ENCODE data around the gene MTX1. TPM values are rescaled to one million over a fixed set of nuclear protein-coding genes. Genes with fewer than 3 reads are reported as not detected.

The MTX1 gene
- total RNA-seq, 1 experiment from 2014 or later: 69.1 TPM

- ATAC-seq (peak; percentile 9), DNase-seq (ENCODE audit: low read depth, low spot score) (no peak)
- BruUV-seq (replicated peaks): TSS peak; percentile 84
- H4K20me1 ChIP-seq (ENCODE audit: insufficient read depth): no peaks in the 10 kb centered on the region
- TF ChIP-seq SP1 (IDR thresholded peaks at IDR 0.05; ENCODE audit: low read depth) (0 out of 2 replicates have a peak, but pooled peaks have one; percentile 5), POLR2AphosphoS5 (IDR thresholded peaks at IDR 0.05; ENCODE audit: low read depth, low read length) (peak; percentile 41; the same call in 1 of the 2 replicates), ELF1 (IDR thresholded peaks at IDR 0.05; ENCODE audit: borderline replicate concordance, low read depth) (no peak)
- peaks cover 22 to 33% of the 10 kb centered on the region in 2 experiments for H3K4me1 ChIP-seq (ENCODE audit: control insufficient read depth in 1 of 2, insufficient read depth in 2 of 2, low read length in 2 of 2)
- peaks cover 16% of the 10 kb centered on the region for H3K79me2 ChIP-seq (ENCODE audit: insufficient read depth, low read length)
- H3K4me2 ChIP-seq (ENCODE audit: low read length): peak overlapping the region; percentile 77
- no peaks in the 10 kb centered on the region for H3K27me3 ChIP-seq (ENCODE audit: insufficient read depth, low read length)
- H3K4me3 ChIP-seq (replicated peaks in 1 of 2; ENCODE audit: low read depth in 1 of 2, low read length in 2 of 2): peak overlapping the region; percentile 89 to 100
- ChIA-PET POLR2A (interaction anchor here (0.7 to 3.0 kb wide), 4 partner anchors 9 to 32 kb away, joined by 3 to 9 read pairs (median 4); a partner anchor contains a TSS), RAD21 (ENCODE audit: low non-redundant PET in 1 of 2, low total read pairs in 2 of 2, uncharacterized antibody in 2 of 2, unreplicated experiment in 2 of 2) (no interaction called here), CTCF (interaction anchor here (1.0 to 4.0 kb wide), 3 partner anchors 16 to 42 kb away, joined by 3 to 13 read pairs (median 8); no protein-coding TSS in a partner anchor)
- intact Hi-C loops (cut with micrococcal nuclease): loop anchor here (2.0 to 5.0 kb wide), 3 partner anchors 17 to 383 kb away; a partner anchor contains a TSS
- no peaks in the 10 kb centered on the region for H3K9me2 ChIP-seq (ENCODE audit: insufficient read depth)
- H2AFZ ChIP-seq (ENCODE audit: low read depth, low read length, poor library complexity, severe bottlenecking): no peak overlapping the region
- peak overlapping the region; percentile 90 for H3K27ac ChIP-seq (ENCODE audit: low read depth, low read length)
- peak overlapping the region; percentile 93 for H3K9ac ChIP-seq (ENCODE audit: low read length)
- peaks cover 0 to 6% of the 10 kb centered on the region in 2 experiments; a peak in 1 of 4 replicates for H3K36me3 ChIP-seq (ENCODE audit: control insufficient read depth in 1 of 2, insufficient read depth in 2 of 2, low read length in 2 of 2)
- H3K9me3 ChIP-seq (ENCODE audit: control insufficient read depth in 1 of 2, insufficient read depth in 1 of 2, low read depth in 1 of 2, low read length in 2 of 2): no peaks in the 10 kb centered on the region
Measured at GRCh38 chr1:155209312-155209721, 822 bp downstream of the MTX1 start.

GRCh38 chr1:155210314-155211104 lies 2.0 kb downstream of the MTX1 start:
- no peaks in the 10 kb centered on the region for H3K9me2 ChIP-seq (ENCODE audit: insufficient read depth)
- H3K4me1 ChIP-seq (ENCODE audit: control insufficient read depth in 1 of 2, insufficient read depth in 2 of 2, low read length in 2 of 2): peaks cover 22 to 33% of the 10 kb centered on the region in 2 experiments
- no peak overlapping the region for H3K27ac ChIP-seq (ENCODE audit: low read depth, low read length)
- DNase-seq (ENCODE audit: low read depth, low spot score) (no peak), ATAC-seq (no peak)
- H3K9me3 ChIP-seq (ENCODE audit: control insufficient read depth in 1 of 2, insufficient read depth in 1 of 2, low read depth in 1 of 2, low read length in 2 of 2): no peaks in the 10 kb centered on the region
- intact Hi-C loops (cut with micrococcal nuclease): no loop called here
- H2AFZ ChIP-seq (ENCODE audit: low read depth, low read length, poor library complexity, severe bottlenecking): no peak overlapping the region
- RAD21 ChIA-PET (ENCODE audit: low non-redundant PET in 1 of 2, low total read pairs in 2 of 2, uncharacterized antibody in 2 of 2, unreplicated experiment in 2 of 2): no interaction called here
- no peaks in the 10 kb centered on the region for H4K20me1 ChIP-seq (ENCODE audit: insufficient read depth)
- peak overlapping the region; percentile 89 to 100; a peak in 3 of 4 replicates for H3K4me3 ChIP-seq (replicated peaks in 1 of 2; ENCODE audit: low read depth in 1 of 2, low read length in 2 of 2)
- peak overlapping the region; percentile 77 for H3K4me2 ChIP-seq (ENCODE audit: low read length)
- CTCF ChIA-PET: interaction anchor here (1.8 kb wide), 1 partner anchor 17 kb away, joined by 8 read pairs; no protein-coding TSS in a partner anchor
- no peaks in the 10 kb centered on the region for H3K27me3 ChIP-seq (ENCODE audit: insufficient read depth, low read length)
- no TSS peak for BruUV-seq (replicated peaks)
- H3K36me3 ChIP-seq (ENCODE audit: control insufficient read depth in 1 of 2, insufficient read depth in 2 of 2, low read length in 2 of 2): peaks cover 0 to 6% of the 10 kb centered on the region in 2 experiments; a peak in 1 of 4 replicates
- H3K79me2 ChIP-seq (ENCODE audit: insufficient read depth, low read length): peaks cover 16% of the 10 kb centered on the region
- peak overlapping the region; percentile 93 for H3K9ac ChIP-seq (ENCODE audit: low read length)
- POLR2A ChIA-PET: no interaction called here
- TF ChIP-seq EZH2 (IDR thresholded peaks at IDR 0.05): no peak
- no peak for TF ChIP-seq POLR2A (IDR thresholded peaks at IDR 0.05; ENCODE audit: borderline replicate concordance, extremely low read depth, insufficient read depth, insufficient read length)
- TF ChIP-seq ZFX (IDR thresholded peaks at IDR 0.05): no peak
- TF ChIP-seq SRF (IDR thresholded peaks at IDR 0.05; ENCODE audit: low read depth): no peak
- TF ChIP-seq SIN3A (IDR thresholded peaks at IDR 0.05; ENCODE audit: low read depth): no peak
- no peak for TF ChIP-seq FOSL1 (IDR thresholded peaks at IDR 0.05; ENCODE audit: low read depth)
- TF ChIP-seq POLR2AphosphoS5 (IDR thresholded peaks at IDR 0.05; ENCODE audit: low read depth, low read length): no peak
- TF ChIP-seq CEBPB (IDR thresholded peaks at IDR 0.05; ENCODE audit: low read depth): no peak
- TF ChIP-seq EZH2phosphoT487 (IDR thresholded peaks at IDR 0.05; ENCODE audit: borderline replicate concordance): no peak
- no peak for TF ChIP-seq MAX (IDR thresholded peaks at IDR 0.05)
- TF ChIP-seq SP1 (IDR thresholded peaks at IDR 0.05; ENCODE audit: low read depth): no peak
- no peak for TF ChIP-seq ATF3 (IDR thresholded peaks at IDR 0.05)
- TF ChIP-seq ZBTB33 (IDR thresholded peaks at IDR 0.05; ENCODE audit: extremely low read depth, insufficient replicate concordance, low read length): no peak
- TF ChIP-seq YY1 (IDR thresholded peaks at IDR 0.05; ENCODE audit: extremely low read depth, insufficient replicate concordance, low read depth, low read length): no peak
- TF ChIP-seq RAD21 (IDR thresholded peaks at IDR 0.05; ENCODE audit: low read depth): no peak
- no peak for TF ChIP-seq EGR1 (IDR thresholded peaks at IDR 0.05; ENCODE audit: low read depth)
